Measurements from ENCODE around the gene HOXC9. TPM values are rescaled to one million over a fixed set of nuclear protein-coding genes. Genes with fewer than 3 reads are reported as not detected.

HOXC9 gene
- total and polyA plus RNA-seq, 2 of the 4 experiments (the other 2 are of a cell fraction) = 0.26 TPM; not detected in 1

DNA sequence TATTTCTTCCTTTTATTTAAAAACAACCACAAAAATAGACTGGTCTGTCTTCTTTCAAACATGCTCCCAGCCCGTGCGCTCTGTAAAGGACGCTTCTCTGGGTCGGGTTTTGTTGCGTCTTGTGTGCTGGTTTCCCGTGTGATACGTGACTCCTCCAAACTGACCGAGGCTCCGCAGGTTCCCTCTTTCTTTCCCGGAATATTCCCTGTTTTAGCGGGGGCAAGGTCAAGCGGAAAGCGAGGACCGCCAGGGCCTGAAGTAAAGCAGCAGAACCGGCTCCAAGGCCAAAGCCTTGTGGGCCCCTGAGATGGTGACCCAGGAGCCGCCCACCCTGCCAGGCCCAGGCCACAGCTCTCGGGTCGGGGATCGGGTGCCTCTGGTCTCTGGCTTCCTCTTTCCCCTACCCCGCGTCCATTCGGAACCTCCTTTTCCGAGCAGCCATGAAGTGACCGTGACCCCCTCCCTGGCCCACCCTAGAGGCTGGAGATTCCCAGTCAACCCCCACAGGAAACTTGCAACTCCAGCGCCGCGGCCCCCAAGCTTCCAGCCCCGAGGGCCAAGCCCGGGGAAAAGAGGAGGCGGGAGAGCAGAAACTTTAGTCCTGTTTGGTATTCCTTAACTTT is 15.9 kb upstream of the HOXC9 start:
- peaks cover 95% of the 10 kb centered on the region for H3K27me3 ChIP-seq (ENCODE audit: control insufficient read depth, insufficient read depth, low read length)
- no TSS peak for BruUV-seq (replicated peaks)
- no peak overlapping the region for H3K14ac ChIP-seq (replicated peaks; ENCODE audit: low read depth, low read length)
- H3K4ac ChIP-seq (ENCODE audit: low read depth, low read length) = no peak overlapping the region
- H3K56ac ChIP-seq (ENCODE audit: extremely low read depth, insufficient read depth, low read length) = no peak overlapping the region
- 12% methylated on average over 19 of the region's 30 CpGs; no CpG with 5 or more reads in 1 of the 2 experiments for WGBS, 2 experiments (ENCODE audit: extremely low coverage in 2 of 2, insufficient read length in 1 of 2)
- no peak overlapping the region for H3K23ac ChIP-seq (ENCODE audit: low read depth, low read length)
- no peaks in the 10 kb centered on the region for H4K20me1 ChIP-seq (ENCODE audit: insufficient read depth, low read length)
- no peak overlapping the region for H3K9ac ChIP-seq (ENCODE audit: low read depth, low read length)
- ATAC-seq (ENCODE audit: low read depth) (no peak), DNase-seq (no peak)
- no peak overlapping the region for H2BK20ac ChIP-seq (ENCODE audit: low read depth, low read length)
- no peak overlapping the region for H2AK9ac ChIP-seq (replicated peaks; ENCODE audit: low read depth, low read length, poor library complexity)
- no peak overlapping the region for H3K4me2 ChIP-seq (ENCODE audit: low read depth, low read length)
- no peak overlapping the region for H3K4me3 ChIP-seq (ENCODE audit: insufficient read depth, low read depth, low read length)
- no peaks in the 10 kb centered on the region for H3K9me1 ChIP-seq (ENCODE audit: insufficient read depth, low read length)
- H2BK15ac ChIP-seq (ENCODE audit: low read depth, low read length) = no peak overlapping the region
- H2BK120ac ChIP-seq (ENCODE audit: low read depth, low read length) = no peak overlapping the region
- H3K27ac ChIP-seq (ENCODE audit: insufficient read depth, low read length) = no peak overlapping the region
- no peak overlapping the region for H2BK5ac ChIP-seq (ENCODE audit: low read depth, low read length, poor library complexity, severe bottlenecking)
- no peak overlapping the region for H4K91ac ChIP-seq (ENCODE audit: insufficient read depth, low read depth, low read length)
- peaks cover 6% of the 10 kb centered on the region for H3K9me3 ChIP-seq (ENCODE audit: control insufficient read depth, insufficient read depth, low read length)
- no peak overlapping the region for H2AFZ ChIP-seq (replicated peaks; ENCODE audit: low read length, poor library complexity)
- H4K8ac ChIP-seq (ENCODE audit: low read depth in 2 of 2, low read length in 2 of 2) = no peak overlapping the region
- no peaks in the 10 kb centered on the region for H3K36me3 ChIP-seq (ENCODE audit: control insufficient read depth, insufficient read depth, low read length)
- H2AK5ac ChIP-seq (ENCODE audit: low read depth, low read length) = no peak overlapping the region
- in situ Hi-C loops (cut with MboI; ENCODE audit: low sequenced_read_pairs) (no loop called here), intact Hi-C loops (cut with micrococcal nuclease) (no loop called here), dilution Hi-C loops (cut with HindIII; ENCODE audit: low sequenced_read_pairs, unreplicated experiment) (no loop called here)
- TF ChIP-seq, protein P1, sequence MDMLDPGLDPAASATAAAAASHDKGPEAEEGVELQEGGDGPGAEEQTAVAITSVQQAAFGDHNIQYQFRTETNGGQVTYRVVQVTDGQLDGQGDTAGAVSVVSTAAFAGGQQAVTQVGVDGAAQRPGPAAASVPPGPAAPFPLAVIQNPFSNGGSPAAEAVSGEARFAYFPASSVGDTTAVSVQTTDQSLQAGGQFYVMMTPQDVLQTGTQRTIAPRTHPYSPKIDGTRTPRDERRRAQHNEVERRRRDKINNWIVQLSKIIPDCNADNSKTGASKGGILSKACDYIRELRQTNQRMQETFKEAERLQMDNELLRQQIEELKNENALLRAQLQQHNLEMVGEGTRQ (IDR thresholded peaks at IDR 0.05; ENCODE audit: low read depth, low read length) = no peak
- TF ChIP-seq MAFK (IDR thresholded peaks at IDR 0.05; ENCODE audit: low read depth, low read length) = no peak
- TF ChIP-seq BHLHE40 (IDR thresholded peaks at IDR 0.05; ENCODE audit: low read depth, low read length) = no peak
- TF ChIP-seq, protein P2, sequence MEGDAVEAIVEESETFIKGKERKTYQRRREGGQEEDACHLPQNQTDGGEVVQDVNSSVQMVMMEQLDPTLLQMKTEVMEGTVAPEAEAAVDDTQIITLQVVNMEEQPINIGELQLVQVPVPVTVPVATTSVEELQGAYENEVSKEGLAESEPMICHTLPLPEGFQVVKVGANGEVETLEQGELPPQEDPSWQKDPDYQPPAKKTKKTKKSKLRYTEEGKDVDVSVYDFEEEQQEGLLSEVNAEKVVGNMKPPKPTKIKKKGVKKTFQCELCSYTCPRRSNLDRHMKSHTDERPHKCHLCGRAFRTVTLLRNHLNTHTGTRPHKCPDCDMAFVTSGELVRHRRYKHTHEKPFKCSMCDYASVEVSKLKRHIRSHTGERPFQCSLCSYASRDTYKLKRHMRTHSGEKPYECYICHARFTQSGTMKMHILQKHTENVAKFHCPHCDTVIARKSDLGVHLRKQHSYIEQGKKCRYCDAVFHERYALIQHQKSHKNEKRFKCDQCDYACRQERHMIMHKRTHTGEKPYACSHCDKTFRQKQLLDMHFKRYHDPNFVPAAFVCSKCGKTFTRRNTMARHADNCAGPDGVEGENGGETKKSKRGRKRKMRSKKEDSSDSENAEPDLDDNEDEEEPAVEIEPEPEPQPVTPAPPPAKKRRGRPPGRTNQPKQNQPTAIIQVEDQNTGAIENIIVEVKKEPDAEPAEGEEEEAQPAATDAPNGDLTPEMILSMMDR (conservative IDR thresholded peaks at IDR 0.05; ENCODE audit: low read depth, low read length) = no peak
- TF ChIP-seq NFE2L2 (IDR thresholded peaks at IDR 0.05; ENCODE audit: low read depth, low read length) = no peak
- TF ChIP-seq RCOR1 (IDR thresholded peaks at IDR 0.05; ENCODE audit: insufficient replicate concordance, low read length) = no peak
- ChIA-PET CTCF (interaction anchor here (1.0 kb wide), 1 partner anchor 207 kb away, joined by 3 read pairs; no protein-coding TSS in a partner anchor), POLR2A (ENCODE audit: unreplicated experiment) (no interaction called here)
- no peaks in the 10 kb centered on the region for H3K79me1 ChIP-seq (ENCODE audit: low read depth in 1 of 2, low read length in 2 of 2)
- no peaks in the 10 kb centered on the region for H3K4me1 ChIP-seq (ENCODE audit: control insufficient read depth, insufficient read depth, low read length)
- no peak overlapping the region for H4K5ac ChIP-seq (ENCODE audit: low read depth, low read length)
- H3K18ac ChIP-seq (ENCODE audit: low read depth, low read length) = no peak overlapping the region
